Fibroblast of lung (primary cell): ENCODE measurements around the gene ACER1. TPM values are rescaled to one million over a fixed set of nuclear protein-coding genes. Genes with fewer than 3 reads are reported as not detected.
A peak's percentile ranks its signal among the peaks of the same experiment; 100 is the strongest.
"Not testable (repeated sequence)": the region's sequence is repeated elsewhere in the genome, so short reads cannot be mapped to it uniquely, and the experiment has no call there.

ENCODE experiments used
- DNase-seq, 2 donors: peaks; one replicate each; pipeline versions ENCODE4 v3.0.0 to v3.0.0-alpha.2; 2010; ENCODE audit warnings: low read depth in 2 of 2
- H2AFZ ChIP-seq: 2 replicates; pipeline ENCODE4 v1.5.1; 2012; ENCODE audit warnings: low read length, control low read depth, inconsistent platforms
- H3K27ac ChIP-seq: 2 replicates; pipeline ENCODE4 v1.5.1; 2011; ENCODE audit warnings: low read length, control low read depth; ENCODE audit not compliant: insufficient read depth
- H3K27me3 ChIP-seq: 2 replicates; pipeline ENCODE4 v1.5.1; 2011; ENCODE audit warnings: mild to moderate bottlenecking, low read length; ENCODE audit not compliant: control insufficient read depth, insufficient read depth
- H3K36me3 ChIP-seq: 2 replicates; pipeline ENCODE4 v1.5.1; 2011; ENCODE audit warnings: low read length; ENCODE audit not compliant: control insufficient read depth, insufficient read depth
- H3K4me1 ChIP-seq: 2 replicates; pipeline ENCODE4 v1.5.1; 2011; ENCODE audit warnings: low read length; ENCODE audit not compliant: control insufficient read depth, insufficient read depth; ENCODE audit errors: extremely low read depth
- H3K4me2 ChIP-seq: 2 replicates; pipeline ENCODE4 v1.5.1; 2011; ENCODE audit warnings: low read length, control low read depth; ENCODE audit not compliant: insufficient read depth; ENCODE audit errors: extremely low read depth
- H3K4me3 ChIP-seq, 4 experiments: fragments of 200-600 bp in 1 of 4; sonication (generic) in 1 of 4; replicated peaks in 1 of 4; 2 replicates each; pipeline ENCODE4 v1.5.1; 2011 to 2016; ENCODE audit warnings: low read length in 4 of 4, low read depth in 3 of 4, mild to moderate bottlenecking in 3 of 4, control low read depth in 2 of 4, inconsistent platforms in 1 of 4, mixed read lengths in 1 of 4; ENCODE audit not compliant: insufficient read depth in 1 of 4; ENCODE audit errors: control extremely low read depth in 1 of 4
- H3K79me2 ChIP-seq: 2 replicates; pipeline ENCODE4 v1.5.1; 2012; ENCODE audit warnings: mild to moderate bottlenecking, low read length, inconsistent platforms; ENCODE audit not compliant: control insufficient read depth, insufficient read depth
- H3K9ac ChIP-seq: 2 replicates; pipeline ENCODE4 v1.5.1; 2011; ENCODE audit warnings: mild to moderate bottlenecking, low read length, control low read depth; ENCODE audit not compliant: insufficient read depth
- H3K9me3 ChIP-seq: 2 replicates; pipeline ENCODE4 v1.5.1; 2012; ENCODE audit warnings: low read depth, low read length; ENCODE audit not compliant: control insufficient read depth, insufficient read depth
- H4K20me1 ChIP-seq: 2 replicates; pipeline ENCODE4 v1.5.1; 2011; ENCODE audit warnings: low read length; ENCODE audit not compliant: control insufficient read depth, insufficient read depth; ENCODE audit errors: extremely low read depth
- EZH2 ChIP-seq: IDR thresholded peaks from 2 replicates; pipeline ENCODE4 v1.5.1; 2012; ENCODE audit warnings: low read length, control low read depth, mild to moderate bottlenecking; ENCODE audit errors: missing control alignments
- polyA plus RNA-seq, 2 donors: library from polyadenylated mRNA; depleted of rRNA in 1 of 2; stranded (reverse) in 1 of 2; unstranded in 1 of 2; fragments of >200 nt; gene quantifications; 2 replicates each; pipeline ENCODE4 v1.2.1, GENCODE V29; 2011 to 2012; ENCODE audit warnings: missing spikeins in 1 of 2
- total RNA-seq: library from RNA; depleted of rRNA; stranded (reverse); fragments of >200 nt; gene quantifications from 2 replicates; pipeline ENCODE4 v1.2.1, GENCODE V29; 2014
- TF ChIP-seq, protein P1 (sequence below), 2 donors: IDR thresholded peaks in 1 of 2; conservative IDR thresholded peaks in 1 of 2; 1 replicate in 1 of 2; 2 replicates in 1 of 2; pipeline ENCODE4 v1.5.1; 2011 to 2012; ENCODE audit warnings: low read length in 2 of 2, control low read depth in 1 of 2, inconsistent platforms in 1 of 2, low read depth in 1 of 2, mild to moderate bottlenecking in 1 of 2

The ACER1 gene
- total and polyA plus RNA-seq, 2 donors (not counting 1 experiment from before 2014, with no cell fraction given) = not detected

DNA sequence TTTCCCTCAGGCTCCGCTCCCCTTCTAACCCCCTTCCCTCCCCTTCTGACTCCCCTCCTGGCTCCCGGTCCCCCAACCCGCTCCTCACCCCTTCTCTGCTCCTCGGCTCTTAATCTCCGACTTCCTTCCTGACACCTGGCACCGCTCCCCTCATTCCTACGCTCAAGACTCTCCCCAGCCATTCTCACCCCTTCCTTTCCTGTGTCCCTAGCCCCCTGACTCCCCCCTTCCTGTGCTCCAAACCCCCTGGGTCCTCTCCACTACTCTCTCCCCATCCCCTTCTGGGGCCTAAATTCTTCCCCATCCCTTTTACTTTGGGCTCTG is 28.6 kb upstream of the ACER1 start:
- H4K20me1 ChIP-seq = no peaks in the 10 kb centered on the region
- H3K4me3 ChIP-seq = peak overlapping the region; percentile 50 to 82 (median 80)
- H3K4me1 ChIP-seq = peaks cover 2% of the 10 kb centered on the region
- H3K27ac ChIP-seq = peak overlapping the region; percentile 73
- no peaks in the 10 kb centered on the region for H3K27me3 ChIP-seq
- no peaks in the 10 kb centered on the region for H3K9me3 ChIP-seq
- DNase-seq = peak in 1 of 2 donors; percentile 11
- peaks cover 4% of the 10 kb centered on the region for H3K36me3 ChIP-seq
- H2AFZ ChIP-seq = peak overlapping the region; percentile 45
- TF ChIP-seq, protein P1, sequence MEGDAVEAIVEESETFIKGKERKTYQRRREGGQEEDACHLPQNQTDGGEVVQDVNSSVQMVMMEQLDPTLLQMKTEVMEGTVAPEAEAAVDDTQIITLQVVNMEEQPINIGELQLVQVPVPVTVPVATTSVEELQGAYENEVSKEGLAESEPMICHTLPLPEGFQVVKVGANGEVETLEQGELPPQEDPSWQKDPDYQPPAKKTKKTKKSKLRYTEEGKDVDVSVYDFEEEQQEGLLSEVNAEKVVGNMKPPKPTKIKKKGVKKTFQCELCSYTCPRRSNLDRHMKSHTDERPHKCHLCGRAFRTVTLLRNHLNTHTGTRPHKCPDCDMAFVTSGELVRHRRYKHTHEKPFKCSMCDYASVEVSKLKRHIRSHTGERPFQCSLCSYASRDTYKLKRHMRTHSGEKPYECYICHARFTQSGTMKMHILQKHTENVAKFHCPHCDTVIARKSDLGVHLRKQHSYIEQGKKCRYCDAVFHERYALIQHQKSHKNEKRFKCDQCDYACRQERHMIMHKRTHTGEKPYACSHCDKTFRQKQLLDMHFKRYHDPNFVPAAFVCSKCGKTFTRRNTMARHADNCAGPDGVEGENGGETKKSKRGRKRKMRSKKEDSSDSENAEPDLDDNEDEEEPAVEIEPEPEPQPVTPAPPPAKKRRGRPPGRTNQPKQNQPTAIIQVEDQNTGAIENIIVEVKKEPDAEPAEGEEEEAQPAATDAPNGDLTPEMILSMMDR (conservative IDR thresholded peaks at IDR 0.05 in 1 of 2, IDR thresholded peaks at IDR 0.05 in 1 of 2; ENCODE audit: low read depth in 1 of 2, low read length in 2 of 2) = no peak
- no peak for TF ChIP-seq EZH2
- peak overlapping the region; percentile 72 for H3K9ac ChIP-seq
- H3K79me2 ChIP-seq = peaks cover 10% of the 10 kb centered on the region
- H3K4me2 ChIP-seq = peak overlapping the region; percentile 99

GRCh38 chr19:6360857-6361216 is 27.4 kb upstream of the ACER1 start:
- not testable (repeated sequence) for H3K9me3 ChIP-seq, H3K79me2 ChIP-seq, H3K4me2 ChIP-seq, H3K27ac ChIP-seq, DNase-seq, H3K36me3 ChIP-seq, H4K20me1 ChIP-seq, H3K9ac ChIP-seq, H3K4me1 ChIP-seq, H3K27me3 ChIP-seq, H2AFZ ChIP-seq
- H3K4me3 ChIP-seq = peak overlapping the region in 2 of 4 experiments; percentile 49 to 80

- not testable (repeated sequence) for H3K27me3 ChIP-seq, H3K9ac ChIP-seq, H3K4me3 ChIP-seq, H4K20me1 ChIP-seq, H3K4me2 ChIP-seq, H3K4me1 ChIP-seq, H3K36me3 ChIP-seq, H2AFZ ChIP-seq, H3K79me2 ChIP-seq, H3K9me3 ChIP-seq, H3K27ac ChIP-seq, DNase-seq
Measured at GRCh38 chr19:6360445-6360844, 27.0 kb upstream of the ACER1 start.

DNA sequence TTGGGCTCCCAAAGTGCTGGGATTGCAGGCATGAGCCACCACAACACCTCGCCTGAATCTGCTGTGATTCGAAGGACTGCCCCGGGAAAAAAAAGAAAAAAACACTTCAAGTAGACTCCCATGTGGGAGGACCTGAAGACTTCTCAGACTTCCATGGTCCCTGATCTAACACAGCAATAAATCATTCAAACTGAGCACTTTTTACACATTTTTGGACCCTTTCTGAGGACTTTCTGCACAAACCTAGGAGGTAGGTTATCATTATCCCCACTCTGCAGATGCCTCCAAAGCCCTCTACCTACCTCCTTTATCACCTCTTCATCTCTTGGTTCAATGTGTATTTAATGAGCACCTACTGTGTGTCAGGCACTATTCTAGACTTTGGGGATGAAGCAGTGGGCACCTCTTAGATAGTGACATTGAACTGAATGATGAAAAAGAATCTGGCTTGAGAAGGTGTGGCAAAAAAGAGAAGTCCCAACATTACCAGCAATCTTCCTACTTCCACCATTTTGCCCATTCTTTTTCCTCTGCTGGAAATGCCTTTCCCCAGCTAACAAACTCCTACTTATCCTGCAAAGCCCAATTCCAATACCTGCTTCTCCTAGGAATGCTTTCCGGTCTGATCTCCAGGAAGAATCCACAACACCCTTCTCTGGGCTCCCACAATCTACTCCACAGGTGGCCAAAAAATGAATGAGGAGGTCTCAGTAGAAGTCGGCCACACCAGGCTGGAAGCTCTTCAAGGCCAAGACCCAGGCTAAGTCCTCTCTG is 26.3 kb upstream of the ACER1 start:
- H3K36me3 ChIP-seq = no peaks in the 10 kb centered on the region
- TF ChIP-seq, protein P1 (conservative IDR thresholded peaks at IDR 0.05 in 1 of 2, IDR thresholded peaks at IDR 0.05 in 1 of 2; ENCODE audit: low read depth in 1 of 2, low read length in 2 of 2) = no peak
- TF ChIP-seq EZH2 = no peak
- H3K9ac ChIP-seq = no peak overlapping the region
- no peaks in the 10 kb centered on the region for H3K27me3 ChIP-seq
- H3K4me2 ChIP-seq = no peak overlapping the region
- no peak overlapping the region for H3K4me3 ChIP-seq
- H3K4me1 ChIP-seq = peaks cover 2% of the 10 kb centered on the region
- no peaks in the 10 kb centered on the region for H4K20me1 ChIP-seq
- H2AFZ ChIP-seq = no peak overlapping the region
- no peak for DNase-seq
- H3K79me2 ChIP-seq = peaks cover 10% of the 10 kb centered on the region
- H3K9me3 ChIP-seq = no peaks in the 10 kb centered on the region
- no peak overlapping the region for H3K27ac ChIP-seq
